Right forelimb (tissue), 1 donor: ENCODE measurements around the gene NAMPT.
"Not testable (repeated sequence)": the region's sequence is repeated elsewhere in the genome, so short reads cannot be mapped to it uniquely, and the experiment has no call there.

ENCODE experiments used
- DNase-seq: peaks from one replicate; pipeline ENCODE4 v3.0.0-alpha.2; 2018

The NAMPT gene

DNA sequence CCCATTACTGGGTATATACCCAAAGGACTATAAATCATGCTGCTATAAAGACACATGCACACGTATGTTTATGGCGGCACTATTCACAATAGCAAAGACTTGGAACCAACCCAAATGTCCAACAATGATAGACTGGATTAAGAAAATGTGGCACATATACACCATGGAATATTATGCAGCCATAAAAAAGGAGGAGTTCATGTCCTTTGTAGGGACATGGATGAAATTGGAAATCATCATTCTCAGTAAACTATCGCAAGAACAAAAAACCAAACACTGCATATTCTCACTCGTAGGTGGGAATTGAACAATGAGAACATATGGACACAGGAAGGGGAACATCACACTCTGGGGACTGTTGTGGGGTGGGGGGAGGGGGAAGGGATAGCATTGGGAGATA lies 13.8 kb upstream of the NAMPT start:
- DNase-seq: not testable (repeated sequence)

- DNase-seq: not testable (repeated sequence)
These were observed 13.4 kb upstream of the NAMPT start for GRCh38 chr7:106298155-106298554.

DNA sequence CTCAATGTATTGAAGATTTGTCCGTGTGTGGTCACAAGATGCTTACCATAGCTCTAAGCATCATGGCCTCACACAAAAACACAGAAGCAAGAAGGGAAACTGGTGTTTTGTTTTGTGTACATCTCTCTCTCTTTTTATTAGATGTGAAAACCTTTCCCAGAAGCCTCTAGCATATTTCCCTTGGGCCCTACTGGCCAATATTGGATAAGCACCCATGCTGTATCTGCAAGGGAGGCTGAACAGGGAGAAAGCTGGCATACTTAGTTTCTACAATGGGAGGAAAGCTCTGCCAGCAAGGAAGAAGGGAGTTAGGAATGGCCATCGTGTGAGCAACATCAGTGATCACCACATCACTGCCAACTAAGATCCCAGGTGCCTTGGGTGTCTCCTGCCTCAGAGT lies 9.6 kb upstream of the NAMPT start:
- no peak for DNase-seq

- no peak for DNase-seq
These were observed 6.5 kb upstream of the NAMPT start for GRCh38 chr7:106291247-106291646.

DNA sequence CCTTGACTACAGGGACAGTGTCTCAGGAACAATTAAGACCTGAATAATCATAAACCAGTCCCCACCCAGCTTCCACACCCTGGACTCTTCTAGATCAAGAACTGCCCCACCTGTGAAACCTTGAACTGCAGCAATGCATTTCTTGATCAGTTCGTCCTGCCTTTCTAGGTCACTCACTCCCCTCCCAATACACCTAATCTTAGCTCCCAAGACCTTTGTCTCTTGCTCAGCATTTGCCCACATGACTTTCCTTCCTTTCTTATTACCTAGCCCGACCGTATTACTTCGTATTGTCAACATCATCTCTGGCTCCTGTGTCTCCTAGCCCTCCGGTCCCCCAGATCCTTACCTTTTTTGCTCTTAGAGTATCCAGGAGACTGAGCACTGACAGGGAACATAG lies 5.5 kb upstream of the NAMPT start:
- DNase-seq: no peak

- DNase-seq: no peak
These were observed 5.1 kb upstream of the NAMPT start for GRCh38 chr7:106289848-106290247.

DNA sequence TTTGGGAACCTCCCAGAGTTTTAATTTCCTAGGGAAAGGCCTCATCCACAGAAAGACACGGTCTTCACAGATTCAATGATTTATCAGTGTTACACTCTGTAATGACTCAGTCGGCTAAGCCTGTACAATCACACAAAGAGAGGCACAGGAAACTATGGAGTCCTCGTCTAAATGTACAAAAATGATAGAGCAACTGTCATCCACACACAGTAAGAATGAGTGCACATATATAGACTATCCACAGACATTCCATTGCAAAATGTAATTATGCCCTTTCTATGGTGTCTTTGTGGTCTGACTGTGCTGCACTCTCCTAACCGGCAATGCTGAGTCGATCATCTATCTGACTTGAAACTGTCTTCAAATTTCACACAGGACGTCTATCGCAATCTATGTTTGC lies 3.5 kb upstream of the NAMPT start:
- no peak for DNase-seq

- DNase-seq: no peak
These were observed 3.0 kb upstream of the NAMPT start for GRCh38 chr7:106287786-106288185.

GRCh38 chr7:106285855-106286492 lies 1.2 kb upstream of the NAMPT start:
- no peak for DNase-seq

DNA sequence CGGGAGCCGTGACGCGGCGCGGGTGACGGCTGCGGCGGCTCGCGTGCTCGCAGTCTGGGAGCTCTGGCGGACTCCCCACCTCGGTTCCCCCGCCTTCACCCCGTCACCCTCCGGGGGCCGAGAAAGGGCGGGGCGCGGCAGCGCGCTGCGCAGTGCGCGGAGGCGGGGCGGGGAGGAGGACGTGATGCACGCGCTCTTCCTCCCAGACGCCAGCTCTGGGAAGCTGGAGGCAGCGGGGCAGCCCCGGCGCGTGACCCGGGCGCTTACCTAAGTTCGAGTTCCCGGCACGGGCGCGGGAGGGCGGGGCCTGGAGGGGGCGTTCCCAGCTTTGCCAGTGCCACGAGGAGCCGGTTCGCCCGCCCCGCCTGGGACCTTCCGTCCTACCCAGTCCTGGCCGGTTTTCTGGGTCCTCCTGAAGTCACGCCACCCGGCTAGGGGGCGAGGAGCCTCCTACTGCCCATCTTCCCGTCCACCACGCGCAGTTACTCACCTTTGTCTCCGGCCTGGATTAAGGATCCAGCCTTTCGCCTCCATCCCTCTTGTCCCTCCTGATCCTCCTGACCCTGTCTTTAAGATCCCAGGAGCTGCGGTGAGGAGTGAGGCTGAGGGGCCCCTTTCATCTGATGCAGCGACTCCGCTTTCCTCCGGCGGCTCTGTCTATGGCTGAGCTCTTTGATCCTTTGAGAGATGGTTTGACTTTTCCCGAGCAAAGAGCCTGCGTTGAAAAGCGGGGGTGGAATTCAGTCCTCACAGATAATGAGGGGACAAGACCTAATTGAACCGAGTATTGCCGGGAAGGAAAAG lies 470 bp upstream of the NAMPT start:
- peak; percentile 97 for DNase-seq

- DNase-seq: peak; percentile 68
These were observed 711 bp downstream of the NAMPT start for GRCh38 chr7:106283831-106284713.

DNA sequence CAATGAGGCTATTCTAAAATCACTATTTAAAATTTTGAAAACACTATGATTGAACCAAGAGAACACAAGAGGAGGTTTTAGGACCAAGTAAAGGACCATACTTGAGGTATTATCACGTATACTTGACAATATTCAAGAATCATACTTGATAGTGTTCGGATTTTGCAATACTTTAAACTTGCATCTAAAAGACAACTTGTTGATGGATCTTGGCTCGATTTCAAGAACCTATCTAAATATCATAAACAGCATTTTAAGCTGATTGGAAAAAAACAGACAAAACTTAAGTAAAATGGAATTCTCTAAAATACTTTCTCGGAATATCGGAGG lies 1.3 kb downstream of the NAMPT start:
- no peak for DNase-seq

DNA sequence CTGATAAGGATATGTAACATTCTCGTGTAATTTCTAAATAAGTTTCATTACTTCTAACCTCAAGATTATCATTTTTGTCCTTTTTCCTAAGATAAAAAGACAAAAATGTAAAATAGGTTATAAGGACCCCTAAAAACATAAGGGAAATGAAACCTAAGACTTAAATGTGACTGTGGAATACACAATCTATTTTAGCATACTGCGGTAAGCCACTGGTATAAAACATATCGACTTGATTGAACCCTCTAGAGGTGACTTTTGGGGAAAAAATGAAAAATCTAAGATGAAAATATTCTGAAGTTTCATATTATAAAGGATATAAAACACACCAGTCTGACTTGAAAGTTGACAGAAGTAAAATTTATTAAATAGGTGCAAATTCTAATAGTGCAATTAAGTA lies 1.9 kb downstream of the NAMPT start:
- no peak for DNase-seq

GRCh38 chr7:106282390-106282789 lies 2.4 kb downstream of the NAMPT start:
- no peak for DNase-seq

DNA sequence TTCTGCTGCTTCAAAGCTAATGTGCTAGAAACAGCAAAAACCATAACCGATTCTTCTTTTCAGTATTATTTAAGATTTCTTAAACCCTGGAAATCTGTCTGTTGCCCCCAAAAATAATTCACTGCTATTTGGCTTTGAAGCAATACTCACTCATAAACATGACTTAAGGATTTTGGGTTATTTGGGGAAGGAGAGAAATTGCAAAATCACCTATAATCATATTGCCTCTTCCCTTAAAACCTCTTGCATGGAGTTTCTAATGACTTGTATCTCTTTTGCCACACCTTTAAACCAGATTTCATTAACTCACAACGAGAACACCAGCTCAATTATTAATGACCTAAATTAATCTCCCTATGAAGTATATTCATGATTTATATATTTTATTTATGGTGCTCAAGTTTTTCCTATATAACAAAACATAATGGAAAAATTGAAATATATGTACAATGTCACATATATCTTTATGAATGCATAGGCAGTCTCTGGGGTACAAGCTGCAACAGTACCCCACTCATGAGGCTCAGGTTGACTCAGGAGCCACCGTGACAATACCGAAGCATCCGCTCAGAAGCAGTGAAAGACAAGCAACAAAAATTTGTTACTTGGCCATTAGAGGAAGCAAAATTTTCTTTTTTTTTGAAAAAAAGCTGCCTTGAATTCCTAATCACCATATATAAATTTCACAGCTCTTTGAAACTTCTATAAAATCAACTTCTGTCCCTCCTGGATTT lies 3.0 kb downstream of the NAMPT start:
- DNase-seq: no peak

DNA sequence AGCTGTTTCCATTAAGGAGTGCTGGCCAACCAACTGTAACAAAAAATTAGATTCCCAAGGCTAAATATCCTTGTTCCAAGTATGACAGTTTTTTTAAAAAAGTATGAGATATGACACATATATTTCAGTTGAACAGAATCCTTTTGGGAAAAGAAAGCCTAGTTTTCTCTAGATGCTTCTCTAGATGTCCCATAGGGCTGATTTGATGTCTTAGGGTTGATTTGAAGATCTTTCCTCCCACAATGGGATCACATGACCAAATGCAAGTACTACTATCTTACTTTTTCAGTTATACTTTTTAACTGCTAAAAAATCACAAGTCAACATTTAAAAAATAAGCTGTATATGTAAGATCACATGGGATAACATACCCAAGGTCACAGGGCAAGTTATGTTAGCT lies 3.7 kb downstream of the NAMPT start:
- DNase-seq: no peak

GRCh38 chr7:106279425-106280197 lies 5.2 kb downstream of the NAMPT start:
- DNase-seq: no peak

- no peak for DNase-seq
These were observed 6.1 kb downstream of the NAMPT start for GRCh38 chr7:106278695-106279094.

DNA sequence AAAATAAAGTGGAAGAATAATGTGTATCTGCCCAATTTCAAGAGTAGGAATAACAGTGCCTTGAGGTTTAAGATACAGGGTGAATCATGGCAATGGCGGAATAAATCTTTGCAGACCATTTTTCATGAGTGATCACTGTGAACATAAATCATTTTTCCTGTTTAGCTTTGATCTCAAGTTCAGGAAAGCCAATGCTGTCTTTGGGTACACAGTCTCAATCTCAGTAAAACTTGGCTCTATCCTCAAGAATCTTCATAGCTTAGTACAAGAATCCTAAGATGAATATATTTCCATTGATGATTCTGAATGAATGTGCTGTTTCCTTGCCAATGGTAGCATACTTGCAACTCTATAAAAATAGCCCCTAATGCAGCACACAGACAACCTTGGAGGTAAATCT lies 6.8 kb downstream of the NAMPT start:
- no peak for DNase-seq

- DNase-seq: no peak
These were observed 8.3 kb downstream of the NAMPT start for GRCh38 chr7:106276513-106276912.

GRCh38 chr7:106273009-106273668 lies 11.6 kb downstream of the NAMPT start:
- no peak for DNase-seq
